Activated T-cell treated with anti-CD3 and anti-CD28 coated beads, Interleukin-2, amount 50 U/mL, for 24 hours (primary cell): ENCODE data around the gene RASSF8.

Experiments
- DNase-seq: peaks from one replicate; pipeline ENCODE4 v3.0.0-alpha.2; 2020
- H3K27ac Mint-ChIP-seq: 2 replicates; pipeline ENCODE4 v1.8.0; 2020; ENCODE audit warnings: mild to moderate bottlenecking, mixed read lengths
- H3K27me3 Mint-ChIP-seq: 2 replicates; pipeline ENCODE4 v1.8.0; 2020; ENCODE audit warnings: mixed read lengths
- H3K36me3 Mint-ChIP-seq: 2 replicates; pipeline ENCODE4 v1.8.0; 2020; ENCODE audit warnings: low read depth, mixed read lengths
- H3K4me1 Mint-ChIP-seq: 2 replicates; pipeline ENCODE4 v1.8.0; 2020; ENCODE audit warnings: low read depth, mixed read lengths
- H3K4me3 Mint-ChIP-seq: 2 replicates; pipeline ENCODE4 v1.8.0; 2020; ENCODE audit warnings: mild to moderate bottlenecking, moderate library complexity, mixed read lengths
- H3K9me3 Mint-ChIP-seq: 2 replicates; pipeline ENCODE4 v1.8.0; 2020; ENCODE audit warnings: mixed read lengths

RASSF8 gene

GRCh38 chr12:26018926-26019325 lies 60.4 kb downstream of the RASSF8 start:
- Mint-ChIP-seq H3K4me1 (no peaks in the 10 kb centered on the region), H3K9me3 (no peaks in the 10 kb centered on the region), H3K27me3 (peaks cover 13% of the 10 kb centered on the region), H3K27ac (no peak overlapping the region), H3K4me3 (no peak overlapping the region), H3K36me3 (no peaks in the 10 kb centered on the region)
- DNase-seq: no peak

- no peaks in the 10 kb centered on the region for H3K9me3 Mint-ChIP-seq
These were observed 63.1 kb downstream of the RASSF8 start for GRCh38 chr12:26021534-26021933.

GRCh38 chr12:26022043-26022442 lies 63.6 kb downstream of the RASSF8 start:
- Mint-ChIP-seq H3K27ac (no peak overlapping the region), H3K4me1 (no peaks in the 10 kb centered on the region), H3K27me3 (peaks cover 16% of the 10 kb centered on the region), H3K4me3 (no peak overlapping the region), H3K9me3 (no peaks in the 10 kb centered on the region), H3K36me3 (no peaks in the 10 kb centered on the region)
- no peak for DNase-seq

More at GRCh38 chr12:26021534-26021933, 63.1 kb downstream of the RASSF8 start:
- Mint-ChIP-seq H3K27me3 (peaks cover 16% of the 10 kb centered on the region), H3K4me1 (no peaks in the 10 kb centered on the region), H3K27ac (no peak overlapping the region), H3K36me3 (no peaks in the 10 kb centered on the region), H3K4me3 (no peak overlapping the region)
- DNase-seq: no peak

- Mint-ChIP-seq H3K4me3 (no peak overlapping the region), H3K36me3 (no peaks in the 10 kb centered on the region), H3K27ac (no peak overlapping the region), H3K27me3 (peaks cover 12% of the 10 kb centered on the region), H3K4me1 (no peaks in the 10 kb centered on the region), H3K9me3 (no peaks in the 10 kb centered on the region)
- DNase-seq: no peak
These were observed 68.2 kb downstream of the RASSF8 start for GRCh38 chr12:26026713-26027112.

GRCh38 chr12:26027401-26027800 lies 68.9 kb downstream of the RASSF8 start:
- Mint-ChIP-seq H3K4me3 (no peak overlapping the region), H3K9me3 (no peaks in the 10 kb centered on the region), H3K27me3 (peaks cover 7% of the 10 kb centered on the region), H3K36me3 (no peaks in the 10 kb centered on the region), H3K4me1 (no peaks in the 10 kb centered on the region), H3K27ac (no peak overlapping the region)
- no peak for DNase-seq

- H3K36me3 Mint-ChIP-seq: no peaks in the 10 kb centered on the region
- no peak overlapping the region for H3K4me3 Mint-ChIP-seq
- H3K9me3 Mint-ChIP-seq: no peaks in the 10 kb centered on the region
- H3K27me3 Mint-ChIP-seq: peaks cover 3% of the 10 kb centered on the region
- no peak for DNase-seq
- H3K27ac Mint-ChIP-seq: no peak overlapping the region
- no peaks in the 10 kb centered on the region for H3K4me1 Mint-ChIP-seq
These were observed 70.7 kb downstream of the RASSF8 start for GRCh38 chr12:26028953-26029735.

GRCh38 chr12:26029736-26030022 lies 71.2 kb downstream of the RASSF8 start:
- Mint-ChIP-seq H3K4me3 (no peak overlapping the region), H3K36me3 (no peaks in the 10 kb centered on the region)

GRCh38 chr12:26030371-26030770 lies 71.9 kb downstream of the RASSF8 start:
- Mint-ChIP-seq H3K9me3 (no peaks in the 10 kb centered on the region), H3K27me3 (no peaks in the 10 kb centered on the region), H3K27ac (no peak overlapping the region), H3K4me3 (no peak overlapping the region), H3K4me1 (no peaks in the 10 kb centered on the region), H3K36me3 (no peaks in the 10 kb centered on the region)
- DNase-seq: no peak

More at GRCh38 chr12:26029736-26030022, 71.2 kb downstream of the RASSF8 start:
- Mint-ChIP-seq H3K4me1 (no peaks in the 10 kb centered on the region), H3K9me3 (no peaks in the 10 kb centered on the region), H3K27ac (no peak overlapping the region), H3K27me3 (no peaks in the 10 kb centered on the region)
- DNase-seq: no peak

GRCh38 chr12:26031318-26031717 lies 72.8 kb downstream of the RASSF8 start:
- Mint-ChIP-seq H3K9me3 (no peaks in the 10 kb centered on the region), H3K4me1 (no peaks in the 10 kb centered on the region), H3K27ac (no peak overlapping the region), H3K4me3 (no peak overlapping the region), H3K36me3 (no peaks in the 10 kb centered on the region), H3K27me3 (no peaks in the 10 kb centered on the region)
- no peak for DNase-seq

- DNase-seq: no peak
- H3K4me1 Mint-ChIP-seq: no peaks in the 10 kb centered on the region
- no peak overlapping the region for H3K27ac Mint-ChIP-seq
- no peak overlapping the region for H3K4me3 Mint-ChIP-seq
- H3K27me3 Mint-ChIP-seq: no peaks in the 10 kb centered on the region
- H3K9me3 Mint-ChIP-seq: no peaks in the 10 kb centered on the region
- H3K36me3 Mint-ChIP-seq: no peaks in the 10 kb centered on the region
These were observed 73.3 kb downstream of the RASSF8 start for GRCh38 chr12:26031827-26032226.

- H3K4me1 Mint-ChIP-seq: no peaks in the 10 kb centered on the region
- H3K36me3 Mint-ChIP-seq: no peaks in the 10 kb centered on the region
- no peak overlapping the region for H3K27ac Mint-ChIP-seq
- H3K27me3 Mint-ChIP-seq: no peaks in the 10 kb centered on the region
- H3K9me3 Mint-ChIP-seq: no peaks in the 10 kb centered on the region
- H3K4me3 Mint-ChIP-seq: no peak overlapping the region
- DNase-seq: no peak
These were observed 73.8 kb downstream of the RASSF8 start for GRCh38 chr12:26032290-26032689.

- no peaks in the 10 kb centered on the region for H3K9me3 Mint-ChIP-seq
- H3K4me1 Mint-ChIP-seq: no peaks in the 10 kb centered on the region
- H3K4me3 Mint-ChIP-seq: no peak overlapping the region
- H3K27me3 Mint-ChIP-seq: no peaks in the 10 kb centered on the region
- no peaks in the 10 kb centered on the region for H3K36me3 Mint-ChIP-seq
- H3K27ac Mint-ChIP-seq: no peak overlapping the region
- no peak for DNase-seq
These were observed 74.3 kb downstream of the RASSF8 start for GRCh38 chr12:26032719-26033241.

GRCh38 chr12:26034371-26035142 lies 76.1 kb downstream of the RASSF8 start:
- no peak overlapping the region for H3K27ac Mint-ChIP-seq
- no peaks in the 10 kb centered on the region for H3K9me3 Mint-ChIP-seq
- H3K27me3 Mint-ChIP-seq: no peaks in the 10 kb centered on the region
- H3K36me3 Mint-ChIP-seq: no peaks in the 10 kb centered on the region
- no peak overlapping the region for H3K4me3 Mint-ChIP-seq
- H3K4me1 Mint-ChIP-seq: no peaks in the 10 kb centered on the region
- DNase-seq: no peak

GRCh38 chr12:26036877-26037276 lies 78.4 kb downstream of the RASSF8 start:
- no peaks in the 10 kb centered on the region for H3K4me1 Mint-ChIP-seq
- no peaks in the 10 kb centered on the region for H3K9me3 Mint-ChIP-seq
- H3K36me3 Mint-ChIP-seq: no peaks in the 10 kb centered on the region
- H3K27ac Mint-ChIP-seq: no peak overlapping the region
- no peak overlapping the region for H3K4me3 Mint-ChIP-seq
- H3K27me3 Mint-ChIP-seq: no peaks in the 10 kb centered on the region
- DNase-seq: no peak

- no peaks in the 10 kb centered on the region for H3K4me1 Mint-ChIP-seq
- no peaks in the 10 kb centered on the region for H3K9me3 Mint-ChIP-seq
- DNase-seq: no peak
- no peaks in the 10 kb centered on the region for H3K36me3 Mint-ChIP-seq
- no peaks in the 10 kb centered on the region for H3K27me3 Mint-ChIP-seq
- no peak overlapping the region for H3K27ac Mint-ChIP-seq
- H3K4me3 Mint-ChIP-seq: no peak overlapping the region
These were observed 79.2 kb downstream of the RASSF8 start for GRCh38 chr12:26037615-26038220.
